GM18873 (cell line): ENCODE data around the gene MCAT.
"Not testable (repeated sequence)": the region's sequence is repeated elsewhere in the genome, so short reads cannot be mapped to it uniquely, and the experiment has no call there.

ENCODE experiments used
- ATAC-seq: cut with Tn5 transposase; IDR thresholded peaks from one replicate; pipeline ENCODE4 v1.9.1; 2021; ENCODE audit warnings: mild to moderate bottlenecking, moderate library complexity, moderate number of reproducible peaks; ENCODE audit not compliant: unreplicated experiment, low FRiP score

Gene MCAT

GRCh38 chr22:43156413-43156812 lies 13.2 kb upstream of the MCAT start:
- no peak for ATAC-seq

DNA sequence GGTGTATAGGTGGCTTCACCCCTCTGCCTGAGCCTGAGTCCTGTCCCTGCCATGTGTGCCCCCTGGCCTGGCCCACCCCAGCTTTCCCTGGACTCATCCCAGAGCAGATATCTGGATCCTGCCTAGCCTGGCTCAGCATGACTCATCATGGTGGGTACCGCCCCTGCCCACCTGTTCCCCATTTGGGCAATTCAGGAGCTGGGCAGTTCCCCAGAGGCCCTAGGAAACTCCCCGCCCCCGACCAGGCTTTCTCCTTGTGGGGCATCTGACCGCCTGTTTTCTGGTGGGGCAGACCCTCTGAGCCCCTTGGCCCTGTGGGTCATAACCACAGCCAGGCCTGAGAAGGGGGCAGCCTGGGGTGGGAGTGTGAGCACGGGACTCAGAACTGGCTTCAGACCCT lies 12.6 kb upstream of the MCAT start:
- ATAC-seq = no peak

- ATAC-seq = no peak
Observed at GRCh38 chr22:43154887-43155536, 11.8 kb upstream of the MCAT start.

- no peak for ATAC-seq
Observed at GRCh38 chr22:43153899-43154298, 10.7 kb upstream of the MCAT start.

- no peak for ATAC-seq
Observed at GRCh38 chr22:43152357-43153071, 9.3 kb upstream of the MCAT start.

- no peak for ATAC-seq
Observed at GRCh38 chr22:43152003-43152356, 8.8 kb upstream of the MCAT start.

- ATAC-seq = no peak
Observed at GRCh38 chr22:43151251-43152002, 8.2 kb upstream of the MCAT start, which contains the start of gene TSPO. Gene TSPO, plus strand, starts transcription at chr22:43151559. Its CDS starts 7,680 bp downstream, at chr22:43159239.

DNA sequence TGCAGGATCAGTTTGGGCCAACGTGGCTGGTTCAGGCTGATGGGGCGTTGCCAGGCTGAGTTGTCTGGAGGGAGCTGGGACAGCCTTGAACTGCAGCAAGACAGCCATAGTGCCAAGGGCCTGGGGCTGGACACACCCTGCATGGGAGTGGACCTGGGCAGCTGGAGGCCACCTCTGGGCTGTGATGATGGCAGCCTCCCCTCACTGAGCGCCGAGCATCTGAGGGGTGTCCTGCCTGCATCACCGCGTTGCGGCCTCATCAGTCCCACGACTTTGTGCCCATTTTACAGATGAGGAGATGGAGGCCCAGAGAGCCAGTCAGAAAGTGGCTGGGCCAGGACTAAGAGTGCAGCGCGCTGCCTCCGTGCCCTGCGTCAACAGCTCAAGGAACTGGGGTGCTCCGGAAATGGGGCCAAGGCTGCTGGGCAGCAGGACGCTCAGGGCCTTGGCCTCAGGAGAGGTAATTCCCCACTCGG lies 7.6 kb upstream of the MCAT start:
- ATAC-seq = no peak

DNA sequence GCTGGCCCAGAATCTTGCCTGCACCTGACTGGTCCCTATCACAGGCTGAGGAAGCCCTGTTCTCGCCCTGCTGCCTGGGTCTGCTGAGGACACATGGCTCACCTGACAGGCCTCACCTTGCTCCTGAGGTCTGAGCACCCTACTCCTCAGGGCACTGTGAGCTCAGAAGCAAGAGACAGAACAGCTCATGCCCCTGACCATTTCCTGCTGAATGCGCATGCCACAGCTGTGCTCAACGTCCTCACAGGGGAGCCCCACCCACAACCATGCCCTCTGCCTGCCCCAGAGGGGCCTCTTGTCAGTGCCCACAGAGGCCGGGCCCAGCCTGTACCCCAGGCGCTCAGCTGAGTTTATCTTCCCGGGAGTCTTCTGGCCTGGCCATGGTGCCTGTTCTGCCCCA lies 5.4 kb upstream of the MCAT start:
- no peak for ATAC-seq

GRCh38 chr22:43147821-43148220 lies 4.6 kb upstream of the MCAT start:
- no peak for ATAC-seq

GRCh38 chr22:43146332-43146731 lies 3.1 kb upstream of the MCAT start:
- ATAC-seq = not testable (repeated sequence)

DNA sequence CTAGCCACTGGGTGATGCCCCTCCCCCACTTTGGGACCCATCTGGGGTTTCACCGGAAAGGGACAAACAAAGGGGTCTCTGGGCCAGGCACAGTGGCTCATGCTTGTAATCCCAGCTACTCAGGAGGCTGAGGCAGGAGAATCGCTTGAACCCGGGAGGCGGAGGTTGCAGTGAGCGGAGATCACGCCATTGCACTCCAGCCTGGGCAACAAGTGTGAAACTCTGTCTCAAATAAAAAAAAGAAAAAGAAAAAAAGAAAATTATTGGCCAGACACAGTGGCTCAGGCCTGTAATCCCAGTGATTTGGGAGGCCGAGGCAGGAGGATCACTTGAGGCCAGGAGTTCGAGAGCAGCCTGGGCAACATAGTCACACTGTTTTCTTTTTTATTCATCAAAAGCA lies 2.2 kb upstream of the MCAT start:
- ATAC-seq = not testable (repeated sequence)

GRCh38 chr22:43144949-43145348 lies 1.8 kb upstream of the MCAT start:
- no peak for ATAC-seq

GRCh38 chr22:43136801-43137200 lies 6.4 kb downstream of the MCAT start:
- ATAC-seq = no peak

DNA sequence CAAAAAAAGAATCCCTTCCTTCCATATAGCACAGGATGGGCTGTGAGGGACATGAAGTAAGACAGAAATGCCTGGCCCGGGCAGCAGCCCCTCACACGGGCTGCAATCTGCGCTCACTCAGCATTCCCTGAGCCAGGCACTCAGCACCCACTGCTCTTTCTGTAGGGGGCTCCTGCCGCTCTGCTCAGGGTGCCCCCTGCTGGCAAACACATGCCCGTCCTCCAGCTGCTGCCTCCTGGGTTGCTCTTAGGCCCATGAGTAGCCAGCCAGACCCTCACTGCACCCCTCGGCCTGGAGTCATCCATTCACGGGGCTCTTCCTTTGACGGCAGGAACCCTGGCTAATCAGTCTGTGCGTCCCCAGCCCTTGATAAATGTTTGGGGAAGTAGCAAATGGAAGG lies 6.9 kb downstream of the MCAT start:
- no peak for ATAC-seq

GRCh38 chr22:43135565-43135964 lies 7.6 kb downstream of the MCAT start:
- no peak for ATAC-seq

DNA sequence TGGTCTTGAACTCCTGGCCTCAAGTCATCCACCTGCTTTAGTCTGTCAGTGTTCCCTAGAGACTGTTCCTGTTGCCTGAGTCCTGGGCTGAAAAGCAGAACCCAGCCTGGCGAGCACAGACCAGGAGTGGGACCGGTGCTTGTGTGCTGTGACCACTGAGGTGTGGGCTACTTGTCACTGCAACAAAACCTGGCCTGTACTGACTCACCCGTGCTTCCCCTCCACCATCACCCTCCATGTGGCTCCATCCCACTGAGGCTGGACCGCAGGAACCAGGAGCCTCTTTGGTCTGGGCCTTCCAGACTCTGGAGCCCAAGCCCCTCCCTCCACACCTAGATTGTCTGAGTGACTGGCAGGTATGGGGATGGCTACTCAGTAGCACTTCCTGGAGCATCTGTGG lies 8.6 kb downstream of the MCAT start:
- no peak for ATAC-seq

GRCh38 chr22:43133401-43133800 lies 9.8 kb downstream of the MCAT start:
- ATAC-seq = no peak

- ATAC-seq = no peak
Observed at GRCh38 chr22:43131773-43132501, 11.3 kb downstream of the MCAT start.
